Heart right ventricle (tissue), 16 donors: ENCODE data around the gene ORC2. TPM values are rescaled to one million over a fixed set of nuclear protein-coding genes. Genes with fewer than 3 reads are reported as not detected.

Source experiments
- ATAC-seq, 8 donors: fragments of 200-7000 bp; cut with Tn5 transposase; one replicate each; pipeline ENCODE4 v1.9.1; 2020; ENCODE audit warnings: mild to moderate bottlenecking in 8 of 8, moderate library complexity in 8 of 8, moderate number of reproducible peaks in 1 of 8
- DNase-seq, 2 donors: peaks; one replicate each; pipeline ENCODE4 v3.0.0-alpha.2; 2020
- H3K27ac ChIP-seq, 10 donors: fragments of 200-600 bp; sonication (generic) in 2 of 10; one replicate each; pipeline versions ENCODE4 v1.5.0 to v1.8.0; 2020 to 2022; ENCODE audit warnings: mild to moderate bottlenecking in 3 of 10
- H3K27me3 ChIP-seq, 7 donors: fragments of 200-600 bp; one replicate each; pipeline ENCODE4 v1.8.0; 2021 to 2022; ENCODE audit warnings: mild to moderate bottlenecking in 2 of 7
- H3K36me3 ChIP-seq, 9 donors: fragments of 200-600 bp; sonication (generic) in 1 of 9; one replicate each; pipeline versions ENCODE4 v1.5.0 to v1.8.0; 2020 to 2022; ENCODE audit warnings: mild to moderate bottlenecking in 2 of 9
- H3K4me1 ChIP-seq, 9 donors: fragments of 200-600 bp; sonication (generic) in 1 of 9; one replicate each; pipeline versions ENCODE4 v1.5.0 to v1.8.0; 2020 to 2022; ENCODE audit warnings: mild to moderate bottlenecking in 4 of 9
- H3K4me3 ChIP-seq, 10 donors: fragments of 200-600 bp; sonication (generic) in 2 of 10; one replicate each; pipeline versions ENCODE4 v1.5.0 to v1.8.0; 2020 to 2022; ENCODE audit warnings: mild to moderate bottlenecking in 7 of 10, moderate library complexity in 2 of 10
- H3K9me3 ChIP-seq, 11 donors: fragments of 200-600 bp in 10 of 11; sonication (generic) in 2 of 11; one replicate each; pipeline versions ENCODE4 v1.5.0 to v1.8.0; 2013 to 2022; ENCODE audit warnings: mild to moderate bottlenecking in 2 of 11, control low read depth in 1 of 11, moderate library complexity in 1 of 11
- WGBS, 2 donors: extraction: QIAGEN DNeasy Blood & Tissue Kit; methylation state at CpG; one replicate each; pipeline ENCODE4 v1.1.7; 2013; ENCODE audit warnings: inconsistent platforms in 1 of 2; 5-methylcytosine and 5-hydroxymethylcytosine counted together
- intact Hi-C, 10 donors: fragments of 100-400 bp; cut with DNase I; formaldehyde crosslinking; loops; one replicate each; pipeline versions ENCODE4 v1.11.1 to v1.14.2; 2022
- polyA plus RNA-seq, 2 donors: library from polyadenylated mRNA; stranded (reverse); fragments of 200-250 nt; gene quantifications; one replicate each; pipeline ENCODE4 v1.2.3, GENCODE V29; 2013
- total RNA-seq, 10 donors: library from RNA; stranded (reverse); fragmentation: NEBNext Ultra II Directional in 3 of 10; extraction: Animal tissue kit (Norgen Biotek cat#: 25700) in 3 of 10; gene quantifications; one replicate each; pipeline versions ENCODE4 v1.2.1 to v1.2.4, GENCODE V29; 2021 to 2023
- TF ChIP-seq, protein P1 (sequence below), 9 donors: fragments of 200-600 bp; sonication (generic) in 2 of 9; IDR thresholded peaks; one replicate each; pipeline versions ENCODE4 v1.5.0 to v1.8.0; 2021 to 2022; ENCODE audit warnings: antibody characterized with exemption in 9 of 9, mild to moderate bottlenecking in 5 of 9, moderate library complexity in 1 of 9
- donor health status: Arrhythmogenic right ventricular cardiomyopathy.
- donor health status: ischemic (EF 13 %, LVEDD 7.1; RV severe dilation, severe dysfunction).
- donor health status: healthy with polysubstance abuse.
- donor health status: DM: no; HTN: yes; CAD: no.
- donor health status: DM: no; HTN: no; CAD: no.
- donor health status: ischemic (EF 25% LVEDD 6.9; RV normal size, moderate dysfunction).
- donor health status: ischemic (EF 25% LVEDD 5.7; RV mildly dilated, moderate dysfunction).
- donor health status: healthy.
- donor health status: DM: yes; HTN: yes; CAD: no.
- donor health status: Ischemic cardiomyopathy.
- donor health status: ischemic (EF 35%, LVEDD 5.7; RV mildly dilated, moderate dysfunction).
- donor health status: nonischemic (EF 11% LVEDD 7.7; RV severe dilation, severe dysfunction).
- donor health status: DM: yes; HTN: yes; CAD: no.
- donor health status: PGD.
- donor health status: ischemic (EF 29% LVEDD 5.4; RV normal size, mild dysfunction).
- donor health status: nonischemic (EF 23%, LVEDD 6.1; RV moderate dilation, normal function).

The ORC2 gene
- total and polyA plus RNA-seq, 12 donors = 5.5 to 38.8 (median 27.3) TPM

DNA sequence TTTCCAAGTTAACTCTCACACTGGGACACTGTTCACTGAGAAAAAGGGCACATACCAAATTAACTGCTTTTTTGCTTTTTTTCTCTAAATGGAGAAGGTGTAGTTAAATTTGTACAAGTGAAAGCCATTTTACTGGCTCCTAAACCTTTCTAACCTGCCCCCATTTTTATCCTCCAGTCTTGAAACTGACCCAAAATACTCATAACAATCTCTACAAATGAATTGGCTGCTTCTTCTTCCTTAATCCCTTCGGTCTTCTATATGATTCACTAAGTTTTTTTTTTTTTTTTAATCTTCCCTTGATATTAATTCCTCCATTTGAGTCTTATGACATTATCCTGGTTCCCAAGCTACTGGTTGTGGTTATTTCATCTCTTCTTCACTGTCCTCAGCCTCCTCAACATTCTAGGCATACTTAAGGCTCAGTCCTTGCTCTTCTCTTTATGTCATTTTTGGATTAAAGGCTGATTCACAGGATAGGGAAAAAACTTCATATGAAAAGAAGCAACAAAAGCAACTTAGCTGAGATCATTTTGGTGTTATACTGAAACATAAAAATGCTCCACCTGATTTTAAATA, 19.8 kb downstream of the ORC2 start:
- Histone ChIP-seq H3K27ac (no peak overlapping the region), H3K4me3 (no peak overlapping the region), H3K36me3 (peaks cover 0 to 100% (median 62%) of the 10 kb centered on the region in 9 donors), H3K9me3 (no peaks in the 10 kb centered on the region), H3K4me1 (no peaks in the 10 kb centered on the region), H3K27me3 (no peaks in the 10 kb centered on the region)
- TF ChIP-seq, protein P1, sequence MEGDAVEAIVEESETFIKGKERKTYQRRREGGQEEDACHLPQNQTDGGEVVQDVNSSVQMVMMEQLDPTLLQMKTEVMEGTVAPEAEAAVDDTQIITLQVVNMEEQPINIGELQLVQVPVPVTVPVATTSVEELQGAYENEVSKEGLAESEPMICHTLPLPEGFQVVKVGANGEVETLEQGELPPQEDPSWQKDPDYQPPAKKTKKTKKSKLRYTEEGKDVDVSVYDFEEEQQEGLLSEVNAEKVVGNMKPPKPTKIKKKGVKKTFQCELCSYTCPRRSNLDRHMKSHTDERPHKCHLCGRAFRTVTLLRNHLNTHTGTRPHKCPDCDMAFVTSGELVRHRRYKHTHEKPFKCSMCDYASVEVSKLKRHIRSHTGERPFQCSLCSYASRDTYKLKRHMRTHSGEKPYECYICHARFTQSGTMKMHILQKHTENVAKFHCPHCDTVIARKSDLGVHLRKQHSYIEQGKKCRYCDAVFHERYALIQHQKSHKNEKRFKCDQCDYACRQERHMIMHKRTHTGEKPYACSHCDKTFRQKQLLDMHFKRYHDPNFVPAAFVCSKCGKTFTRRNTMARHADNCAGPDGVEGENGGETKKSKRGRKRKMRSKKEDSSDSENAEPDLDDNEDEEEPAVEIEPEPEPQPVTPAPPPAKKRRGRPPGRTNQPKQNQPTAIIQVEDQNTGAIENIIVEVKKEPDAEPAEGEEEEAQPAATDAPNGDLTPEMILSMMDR (IDR thresholded peaks at IDR 0.05) = no peak
- intact Hi-C loops = loop anchor here in 1 of 10 donors (10.0 kb wide), 1 partner anchor 51 kb away; no protein-coding TSS in a partner anchor
- no peak for DNase-seq
- WGBS, 2 donors = 84 to 90% methylated on average over 1 of the region's 1 CpG
- no peak for ATAC-seq

DNA sequence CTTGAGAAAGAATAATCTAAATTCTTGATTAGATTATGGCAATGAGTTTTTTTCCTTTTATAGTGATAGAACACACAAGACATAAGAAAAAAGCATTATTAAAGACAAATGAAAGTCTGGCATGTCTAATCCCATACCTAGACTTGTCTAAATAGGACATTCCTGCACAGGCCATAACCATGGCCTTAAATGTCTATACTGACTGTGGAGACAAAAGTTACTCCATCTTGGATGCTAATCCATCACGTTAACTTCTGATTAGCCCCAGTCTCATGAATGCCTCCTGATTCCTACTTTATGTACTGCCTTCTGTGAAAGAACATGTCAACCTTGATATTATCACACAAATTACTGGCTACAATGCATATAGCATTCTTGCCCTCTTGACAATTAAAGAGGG, 23.6 kb downstream of the ORC2 start:
- H3K9me3 ChIP-seq = no peaks in the 10 kb centered on the region
- no peaks in the 10 kb centered on the region for H3K4me1 ChIP-seq
- H3K4me3 ChIP-seq = no peak overlapping the region
- H3K27ac ChIP-seq = no peak overlapping the region
- intact Hi-C loops = loop anchor here in 1 of 10 donors (10.0 kb wide), 1 partner anchor 55 kb away; no protein-coding TSS in a partner anchor
- no peak for ATAC-seq
- TF ChIP-seq, protein P1 (IDR thresholded peaks at IDR 0.05) = no peak
- H3K36me3 ChIP-seq = peaks cover 0 to 100% (median 60%) of the 10 kb centered on the region in 9 donors
- WGBS, 2 donors = 93 to 97% methylated on average over 1 of the region's 1 CpG
- no peaks in the 10 kb centered on the region for H3K27me3 ChIP-seq
- DNase-seq = no peak

DNA sequence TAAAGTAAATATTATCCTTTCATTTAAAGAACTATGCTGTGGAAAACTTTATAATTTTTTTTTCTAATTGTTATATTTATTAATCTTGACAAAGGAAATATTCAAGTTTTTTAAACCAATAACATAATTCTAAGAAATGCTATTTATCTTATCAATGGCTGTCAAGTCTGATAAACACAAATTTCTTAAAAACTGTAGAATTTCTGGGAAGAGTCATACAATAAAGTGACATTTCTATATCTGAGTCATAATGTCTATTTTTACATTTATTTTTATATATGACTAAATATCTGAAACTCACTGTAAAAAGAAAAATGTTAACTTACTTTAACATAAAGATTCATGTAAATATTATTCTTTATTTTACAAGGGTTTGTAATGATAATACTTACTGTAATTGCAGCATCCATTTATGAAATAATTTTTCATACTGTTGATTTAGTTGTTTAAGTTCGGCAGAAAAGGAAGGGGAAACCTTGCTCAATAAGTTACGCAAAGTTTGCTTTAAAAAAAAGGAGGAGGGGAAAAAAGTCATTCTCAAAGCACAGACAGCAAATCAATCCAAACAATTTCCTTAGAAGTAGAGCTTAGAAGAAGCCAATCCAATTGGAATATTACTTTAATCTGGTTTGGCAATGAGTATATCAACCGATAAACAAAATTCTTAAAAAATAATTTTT, 32.4 kb downstream of the ORC2 start:
- TF ChIP-seq, protein P1 (IDR thresholded peaks at IDR 0.05) = no peak
- 82 to 91% methylated on average over 3 of the region's 3 CpGs for WGBS, 2 donors
- Histone ChIP-seq H3K4me1 (no peaks in the 10 kb centered on the region), H3K36me3 (peaks cover 0 to 100% (median 77%) of the 10 kb centered on the region in 9 donors), H3K27me3 (no peaks in the 10 kb centered on the region), H3K4me3 (no peak overlapping the region), H3K27ac (no peak overlapping the region), H3K9me3 (no peaks in the 10 kb centered on the region)
- ATAC-seq (no peak), DNase-seq (no peak)
- intact Hi-C loops = no loop called here

DNA sequence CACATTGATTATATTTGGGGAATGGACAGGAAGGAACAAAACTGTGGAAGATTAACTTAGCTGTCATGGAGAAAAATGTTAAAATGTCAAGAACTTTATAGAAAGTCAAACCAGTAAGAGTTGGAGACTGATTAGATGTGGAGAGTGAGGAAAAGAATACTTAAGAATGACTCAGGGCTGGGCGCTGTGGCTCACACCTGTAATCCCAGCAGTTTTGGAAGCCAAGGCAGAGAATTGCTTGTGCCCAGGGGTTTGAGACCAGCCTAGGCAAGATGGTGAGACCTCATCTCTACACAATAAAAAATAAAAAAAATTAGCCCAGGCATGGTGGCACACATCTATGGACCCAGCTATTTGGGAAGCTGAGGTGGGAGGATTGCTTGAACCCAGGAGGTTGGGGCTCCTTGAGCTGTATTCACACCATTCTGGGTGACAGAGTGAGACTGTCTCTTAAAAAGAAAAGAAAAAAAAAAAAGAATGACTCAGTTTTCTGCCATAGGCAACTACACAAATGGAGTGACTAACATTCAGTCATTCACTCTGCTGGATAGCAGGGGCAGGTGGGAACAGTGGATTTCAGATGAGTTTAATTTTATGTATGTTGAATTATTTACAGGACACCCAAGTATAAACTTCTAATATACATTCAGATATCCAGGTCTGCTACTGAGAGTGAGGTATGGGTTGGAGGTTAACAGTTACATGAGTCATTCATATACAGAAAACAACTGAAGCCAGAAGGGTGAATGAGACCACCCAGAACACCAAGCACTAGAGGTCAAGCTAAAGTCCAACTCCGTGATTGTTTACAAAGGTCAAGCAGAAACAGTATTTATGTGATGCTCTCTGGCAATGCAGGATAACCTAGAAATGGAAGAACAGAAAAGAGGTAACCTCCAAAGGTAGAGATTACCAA, 33.9 kb downstream of the ORC2 start:
- Histone ChIP-seq H3K9me3 (no peaks in the 10 kb centered on the region), H3K27ac (no peak overlapping the region), H3K36me3 (peaks cover 0 to 100% (median 76%) of the 10 kb centered on the region in 9 donors), H3K4me1 (no peaks in the 10 kb centered on the region), H3K27me3 (no peaks in the 10 kb centered on the region), H3K4me3 (no peak overlapping the region)
- WGBS, 2 donors = 93 to 94% methylated on average over 2 of the region's 2 CpGs
- TF ChIP-seq, protein P1 (IDR thresholded peaks at IDR 0.05) = no peak
- intact Hi-C loops = no loop called here
- DNase-seq (no peak), ATAC-seq (no peak)
